Peyer's patch (tissue), 4 donors: ENCODE results near the gene RETREG2.

Experiments used
- POLR2A ChIP-seq, 2 donors: fragments of 450-650 bp; IDR thresholded peaks; one replicate each; pipeline ENCODE4 v1.5.1; 2017; ENCODE audit warnings: antibody characterized with exemption in 2 of 2, mild to moderate bottlenecking in 2 of 2, moderate library complexity in 2 of 2
- TF ChIP-seq, protein P1 (sequence below), 6 experiments: fragments of 450-650 bp in 4 of 6; fragments of 200-600 bp in 2 of 6; sonication (generic) in 1 of 6; IDR thresholded peaks; one replicate each; pipeline ENCODE4 v1.5.1; 2017 to 2019; ENCODE audit warnings: antibody characterized with exemption in 6 of 6, mild to moderate bottlenecking in 3 of 6, moderate library complexity in 1 of 6

DNA sequence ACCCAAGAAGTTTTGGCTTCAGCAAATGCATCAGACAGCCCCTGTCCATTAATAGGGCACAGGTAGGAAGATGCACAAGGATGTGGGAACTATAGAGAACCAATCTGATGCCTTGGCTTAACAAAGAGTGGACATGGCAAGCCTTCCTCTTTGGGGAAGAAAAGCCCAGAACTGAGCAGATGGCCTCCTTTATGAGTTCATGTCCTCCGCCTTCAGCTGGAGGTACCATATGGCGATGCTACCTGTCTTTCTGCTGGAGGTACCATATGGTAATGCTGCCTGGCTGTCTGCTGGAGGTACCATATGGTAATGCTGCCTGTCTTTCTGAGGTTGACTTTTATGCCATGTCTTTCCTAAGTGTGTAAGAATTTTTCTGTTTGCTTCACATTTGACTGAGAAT is 6.0 kb downstream of the RETREG2 start:
- no peak for TF ChIP-seq POLR2A (IDR thresholded peaks at IDR 0.05)
- TF ChIP-seq, protein P1, sequence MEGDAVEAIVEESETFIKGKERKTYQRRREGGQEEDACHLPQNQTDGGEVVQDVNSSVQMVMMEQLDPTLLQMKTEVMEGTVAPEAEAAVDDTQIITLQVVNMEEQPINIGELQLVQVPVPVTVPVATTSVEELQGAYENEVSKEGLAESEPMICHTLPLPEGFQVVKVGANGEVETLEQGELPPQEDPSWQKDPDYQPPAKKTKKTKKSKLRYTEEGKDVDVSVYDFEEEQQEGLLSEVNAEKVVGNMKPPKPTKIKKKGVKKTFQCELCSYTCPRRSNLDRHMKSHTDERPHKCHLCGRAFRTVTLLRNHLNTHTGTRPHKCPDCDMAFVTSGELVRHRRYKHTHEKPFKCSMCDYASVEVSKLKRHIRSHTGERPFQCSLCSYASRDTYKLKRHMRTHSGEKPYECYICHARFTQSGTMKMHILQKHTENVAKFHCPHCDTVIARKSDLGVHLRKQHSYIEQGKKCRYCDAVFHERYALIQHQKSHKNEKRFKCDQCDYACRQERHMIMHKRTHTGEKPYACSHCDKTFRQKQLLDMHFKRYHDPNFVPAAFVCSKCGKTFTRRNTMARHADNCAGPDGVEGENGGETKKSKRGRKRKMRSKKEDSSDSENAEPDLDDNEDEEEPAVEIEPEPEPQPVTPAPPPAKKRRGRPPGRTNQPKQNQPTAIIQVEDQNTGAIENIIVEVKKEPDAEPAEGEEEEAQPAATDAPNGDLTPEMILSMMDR (IDR thresholded peaks at IDR 0.05), result no peak
